SW 1271 (cell line): ENCODE measurements around the gene LHX4.
A peak's percentile ranks its signal among the peaks of the same experiment; 100 is the strongest.

ENCODE experiments used
- DNase-seq, 2 experiments: peaks; one replicate each; lab custom pipeline; 2025; lab: John Stamatoyannopoulos, UW

The LHX4 gene

GRCh38 chr1:180243517-180244221 is 13.6 kb downstream of the LHX4 start:
- DNase-seq = no peak

- DNase-seq = no peak
These were observed 14.8 kb downstream of the LHX4 start for GRCh38 chr1:180244840-180245239.

GRCh38 chr1:180246579-180246978 is 16.5 kb downstream of the LHX4 start:
- DNase-seq = no peak

- DNase-seq = no peak
These were observed 17.0 kb downstream of the LHX4 start for GRCh38 chr1:180247061-180247460.

- no peak for DNase-seq
These were observed 17.5 kb downstream of the LHX4 start for GRCh38 chr1:180247580-180247979.

GRCh38 chr1:180248176-180248575 is 18.1 kb downstream of the LHX4 start:
- no peak for DNase-seq

- DNase-seq = no peak
These were observed 18.9 kb downstream of the LHX4 start for GRCh38 chr1:180248731-180249681.

- peak in 1 of 2 experiments; percentile 2 for DNase-seq
These were observed 19.8 kb downstream of the LHX4 start for GRCh38 chr1:180249725-180250498.

GRCh38 chr1:180250499-180250770 is 20.4 kb downstream of the LHX4 start:
- DNase-seq = no peak

- no peak for DNase-seq
These were observed 20.9 kb downstream of the LHX4 start for GRCh38 chr1:180250883-180251509.

GRCh38 chr1:180251526-180252305 is 21.7 kb downstream of the LHX4 start:
- DNase-seq = no peak

- peak in 1 of 2 experiments; percentile 39 for DNase-seq
These were observed 22.8 kb downstream of the LHX4 start for GRCh38 chr1:180252638-180253536.

GRCh38 chr1:180253585-180254495 is 23.8 kb downstream of the LHX4 start:
- no peak for DNase-seq

- DNase-seq = no peak
These were observed 24.4 kb downstream of the LHX4 start for GRCh38 chr1:180254496-180254819.

GRCh38 chr1:180254854-180255253 is 24.8 kb downstream of the LHX4 start:
- no peak for DNase-seq

- DNase-seq = no peak
These were observed 25.7 kb downstream of the LHX4 start for GRCh38 chr1:180255536-180256340.

GRCh38 chr1:180256341-180257027 is 26.4 kb downstream of the LHX4 start:
- DNase-seq = no peak

GRCh38 chr1:180257028-180257386 is 26.9 kb downstream of the LHX4 start:
- DNase-seq = no peak
